Right lobe of liver (tissue), 4 donors: ENCODE results near the gene SYNE1.

Experiments used
- CTCF ChIP-seq, 4 donors: fragments of 200-600 bp in 3 of 4; fragments of 450-650 bp in 1 of 4; IDR thresholded peaks; one replicate each; pipeline versions ENCODE4 v1.5.1 to v1.8.0; 2016 to 2022; ENCODE audit warnings: antibody characterized with exemption in 4 of 4, mild to moderate bottlenecking in 2 of 4
- POLR2A ChIP-seq: fragments of 450-650 bp; IDR thresholded peaks from one replicate; pipeline ENCODE4 v1.6.1; 2017; ENCODE audit warnings: antibody characterized with exemption, mild to moderate bottlenecking
- donor health status: DM: no; HTN: no; CAD: no.
- donor health status: DM: no; HTN: no; CAD: no.
- donor health status: DM: no; HTN: yes; CAD: no.

GRCh38 chr6:152130441-152130840 lies 506.7 kb downstream of the SYNE1 start:
- TF ChIP-seq CTCF (IDR thresholded peaks at IDR 0.05): no peak
- no peak for TF ChIP-seq POLR2A
